ENCODE results near the gene RPUSD2.
A peak's percentile ranks its signal among the peaks of the same experiment; 100 is the strongest.

- no peak for TF ChIP-seq CTCF (IDR thresholded peaks at IDR 0.05)
- TF ChIP-seq POLR2A (IDR thresholded peaks at IDR 0.05), result peak in 1 of 2 donors; percentile 27
Measured at GRCh38 chr15:40562691-40563090, 6.4 kb upstream of the RPUSD2 start.
